ENCODE data around the gene STXBP5.
"Not testable (repeated sequence)": the region's sequence is repeated elsewhere in the genome, so short reads cannot be mapped to it uniquely, and the experiment has no call there.

The STXBP5 gene

GRCh38 chr6:147298461-147298860, 94.2 kb downstream of the STXBP5 start:
- no peak for DNase-seq (ENCODE audit: low spot score)

- DNase-seq (ENCODE audit: low spot score): no peak
Measured at GRCh38 chr6:147299035-147299434, 94.8 kb downstream of the STXBP5 start.

GRCh38 chr6:147301070-147301469, 96.9 kb downstream of the STXBP5 start:
- DNase-seq (ENCODE audit: low spot score): no peak

- no peak for DNase-seq (ENCODE audit: low spot score)
Measured at GRCh38 chr6:147304016-147304415, 99.8 kb downstream of the STXBP5 start.

GRCh38 chr6:147310521-147310920, 106.3 kb downstream of the STXBP5 start:
- DNase-seq (ENCODE audit: low spot score): no peak

- no peak for DNase-seq (ENCODE audit: low spot score)
Measured at GRCh38 chr6:147311218-147311617, 107.0 kb downstream of the STXBP5 start.

- DNase-seq (ENCODE audit: low spot score): no peak
Measured at GRCh38 chr6:147321260-147321659, 117.0 kb downstream of the STXBP5 start.

GRCh38 chr6:147322299-147323162, 118.3 kb downstream of the STXBP5 start:
- DNase-seq (ENCODE audit: low spot score): no peak

- no peak for DNase-seq (ENCODE audit: low spot score)
Measured at GRCh38 chr6:147325557-147325956, 121.3 kb downstream of the STXBP5 start.

- DNase-seq (ENCODE audit: low spot score): no peak
Measured at GRCh38 chr6:147331401-147331800, 127.2 kb downstream of the STXBP5 start.

GRCh38 chr6:147337921-147338320, 133.7 kb downstream of the STXBP5 start:
- no peak for DNase-seq (ENCODE audit: low spot score)

- no peak for DNase-seq (ENCODE audit: low spot score)
Measured at GRCh38 chr6:147341486-147341885, 137.3 kb downstream of the STXBP5 start.

GRCh38 chr6:147345902-147346301, 141.7 kb downstream of the STXBP5 start:
- DNase-seq (ENCODE audit: low spot score): no peak

- no peak for DNase-seq (ENCODE audit: low spot score)
Measured at GRCh38 chr6:147347179-147347881, 143.1 kb downstream of the STXBP5 start.

GRCh38 chr6:147347882-147348575, 143.8 kb downstream of the STXBP5 start:
- DNase-seq (ENCODE audit: low spot score): no peak

GRCh38 chr6:147361311-147361981, 157.2 kb downstream of the STXBP5 start:
- no peak for DNase-seq (ENCODE audit: low spot score)

- no peak for DNase-seq (ENCODE audit: low spot score)
Measured at GRCh38 chr6:147366290-147366689, 162.1 kb downstream of the STXBP5 start.

- DNase-seq (ENCODE audit: low spot score): no peak
Measured at GRCh38 chr6:147371325-147371724, 167.1 kb downstream of the STXBP5 start.

- no peak for DNase-seq (ENCODE audit: low spot score)
Measured at GRCh38 chr6:147372806-147373205, 168.6 kb downstream of the STXBP5 start.

- DNase-seq (ENCODE audit: low spot score): no peak
Measured at GRCh38 chr6:147378819-147379218, 174.6 kb downstream of the STXBP5 start.

GRCh38 chr6:147380841-147381240, 176.6 kb downstream of the STXBP5 start:
- not testable (repeated sequence) for DNase-seq (ENCODE audit: low spot score)

GRCh38 chr6:147381712-147382111, 177.5 kb downstream of the STXBP5 start:
- no peak for DNase-seq (ENCODE audit: low spot score)
